Astrocyte of the hippocampus (primary cell): ENCODE measurements around the gene DIAPH1.
A peak's percentile ranks its signal among the peaks of the same experiment; 100 is the strongest.
"Not testable (repeated sequence)": the region's sequence is repeated elsewhere in the genome, so short reads cannot be mapped to it uniquely, and the experiment has no call there.

ENCODE experiments used
- DNase-seq: peaks from one replicate; pipeline ENCODE4 v3.0.0; 2011; ENCODE audit warnings: low read depth, low spot score

The DIAPH1 gene

GRCh38 chr5:141611289-141611688 is 7.5 kb downstream of the DIAPH1 start:
- DNase-seq: no peak

GRCh38 chr5:141609921-141610320 is 8.9 kb downstream of the DIAPH1 start:
- DNase-seq: not testable (repeated sequence)

- DNase-seq: no peak
Observed at GRCh38 chr5:141609044-141609443, 9.8 kb downstream of the DIAPH1 start.

- DNase-seq: no peak
Observed at GRCh38 chr5:141608557-141608956, 10.2 kb downstream of the DIAPH1 start.

GRCh38 chr5:141608046-141608445 is 10.8 kb downstream of the DIAPH1 start:
- DNase-seq: no peak

GRCh38 chr5:141605523-141606277 is 13.1 kb downstream of the DIAPH1 start:
- no peak for DNase-seq

- peak; percentile 69 for DNase-seq
Observed at GRCh38 chr5:141603923-141604717, 14.7 kb downstream of the DIAPH1 start.

- DNase-seq: no peak
Observed at GRCh38 chr5:141602606-141603005, 16.2 kb downstream of the DIAPH1 start.

GRCh38 chr5:141598391-141599345 is 20.1 kb downstream of the DIAPH1 start:
- DNase-seq: peak; percentile 35

GRCh38 chr5:141597814-141598213 is 21.0 kb downstream of the DIAPH1 start:
- no peak for DNase-seq

GRCh38 chr5:141597394-141597793 is 21.4 kb downstream of the DIAPH1 start:
- DNase-seq: no peak

GRCh38 chr5:141596867-141597266 is 21.9 kb downstream of the DIAPH1 start:
- no peak for DNase-seq

- DNase-seq: no peak
Observed at GRCh38 chr5:141590127-141590526, 28.7 kb downstream of the DIAPH1 start.

GRCh38 chr5:141586246-141586645 is 32.6 kb downstream of the DIAPH1 start:
- no peak for DNase-seq

- DNase-seq: no peak
Observed at GRCh38 chr5:141585594-141585993, 33.2 kb downstream of the DIAPH1 start.

- DNase-seq: no peak
Observed at GRCh38 chr5:141574122-141574510, 44.7 kb downstream of the DIAPH1 start.

- peak; percentile 16 for DNase-seq
Observed at GRCh38 chr5:141573489-141574121, 45.2 kb downstream of the DIAPH1 start.

- no peak for DNase-seq
Observed at GRCh38 chr5:141570655-141571054, 48.1 kb downstream of the DIAPH1 start.

GRCh38 chr5:141567513-141568117 is 51.2 kb downstream of the DIAPH1 start:
- DNase-seq: peak; percentile 32

- DNase-seq: no peak
Observed at GRCh38 chr5:141565826-141566570, 52.8 kb downstream of the DIAPH1 start.
